ENCODE measurements around the gene NPHP4. TPM values are rescaled to one million over a fixed set of nuclear protein-coding genes. Genes with fewer than 3 reads are reported as not detected.

NPHP4 gene
- polyA plus RNA-seq, 1 donor (not counting 4 experiments of a cell fraction or from before 2014, with no cell fraction given) = 3.7 TPM

DNA sequence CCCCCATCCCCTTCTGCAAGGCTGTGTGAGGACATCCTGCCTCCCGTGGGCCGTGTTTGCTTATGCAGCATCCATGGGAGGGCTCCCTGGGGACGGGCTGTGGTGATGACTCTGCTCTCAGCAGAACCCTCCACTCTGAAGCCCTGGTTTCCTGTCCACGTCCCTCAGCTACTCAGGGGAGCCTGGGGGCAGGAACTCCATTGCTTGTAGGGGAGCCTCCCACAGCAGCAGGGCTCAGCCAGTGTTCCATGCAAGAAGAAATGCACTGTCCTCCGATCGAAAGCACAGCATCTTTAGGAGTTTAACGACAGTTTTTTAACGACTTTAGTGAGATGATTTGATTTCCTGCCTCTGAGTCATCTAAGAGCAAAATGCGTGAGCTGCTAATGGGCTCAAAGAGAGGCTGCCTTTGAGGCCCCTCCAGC, 45.1 kb upstream of the NPHP4 start:
- Histone ChIP-seq H3K79me2 (ENCODE audit: control insufficient read depth, insufficient read depth, low read length) (no peaks in the 10 kb centered on the region), H4K20me1 (ENCODE audit: control insufficient read depth, extremely low read depth, insufficient read depth, low read length) (peaks cover 9% of the 10 kb centered on the region), H3K9me3 (ENCODE audit: control insufficient read depth, low read depth, low read length) (no peaks in the 10 kb centered on the region), H3K4me2 (ENCODE audit: control insufficient read depth, extremely low read depth, insufficient read depth, low read depth, low read length) (no peak overlapping the region), H3K9me1 (ENCODE audit: control insufficient read depth, extremely low read depth, insufficient read depth, low read length) (no peaks in the 10 kb centered on the region), H3K27me3 (ENCODE audit: control insufficient read depth, extremely low read depth, insufficient read depth, low read length) (peaks cover 5% of the 10 kb centered on the region), H2AFZ (ENCODE audit: control insufficient read depth, low read length) (no peak overlapping the region), H3K9ac (ENCODE audit: control insufficient read depth, extremely low read depth, insufficient read depth, low read length) (no peak overlapping the region), H3K36me3 (ENCODE audit: control insufficient read depth in 2 of 2, extremely low read depth in 1 of 2, insufficient read depth in 2 of 2, low read length in 2 of 2) (no peaks in the 10 kb centered on the region), H3K4me3 (ENCODE audit: control insufficient read depth in 2 of 3, extremely low read depth in 1 of 3, insufficient read depth in 2 of 3, low read depth in 1 of 3, low read length in 3 of 3) (no peak overlapping the region), H3K27ac (ENCODE audit: control insufficient read depth, insufficient read depth, low read length) (no peak overlapping the region), H3K4me1 (ENCODE audit: control insufficient read depth, extremely low read depth, insufficient read depth, low read length) (no peaks in the 10 kb centered on the region)
- DNase-seq (ENCODE audit: low read depth, low spot score) (no peak), FAIRE-seq (no peak)
- TF ChIP-seq EZH2 (IDR thresholded peaks at IDR 0.05; ENCODE audit: low read length) (no peak), CTCF (optimal IDR thresholded peaks at IDR 0.05 in 1 of 3, IDR thresholded peaks at IDR 0.05 in 1 of 3, conservative IDR thresholded peaks at IDR 0.05 in 1 of 3; ENCODE audit: extremely low read depth in 1 of 3, insufficient read depth in 2 of 3, low read length in 3 of 3) (no peak)
- dilution Hi-C loops (cut with MboI; ENCODE audit: extremely low pct_ligation_motif_present, low sequenced_read_pairs) = no loop called here

DNA sequence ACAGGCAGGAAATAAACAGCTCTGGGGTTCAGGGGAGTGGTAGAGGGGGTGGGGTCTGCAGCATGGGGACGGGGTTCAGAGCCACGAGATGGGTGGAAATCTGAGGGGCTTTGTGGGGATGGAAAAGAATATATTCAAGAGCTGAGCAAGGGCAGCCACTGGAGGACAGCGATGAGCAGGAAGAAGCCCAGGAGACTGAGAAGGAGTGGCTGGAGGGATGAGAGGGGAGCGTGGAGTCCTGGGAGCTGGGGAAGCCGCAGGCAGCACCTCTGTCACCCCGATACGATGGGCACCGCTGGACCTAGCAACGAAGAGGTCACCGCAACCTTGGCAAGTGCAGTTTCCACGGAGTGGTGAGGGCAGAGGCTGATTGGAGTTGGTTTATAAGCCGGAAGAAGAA, 43.5 kb upstream of the NPHP4 start:
- Histone ChIP-seq H3K4me2 (ENCODE audit: control insufficient read depth, extremely low read depth, insufficient read depth, low read depth, low read length) (no peak overlapping the region), H3K4me3 (ENCODE audit: control insufficient read depth in 2 of 3, extremely low read depth in 1 of 3, insufficient read depth in 2 of 3, low read depth in 1 of 3, low read length in 3 of 3) (no peak overlapping the region), H3K27ac (ENCODE audit: control insufficient read depth, insufficient read depth, low read length) (no peak overlapping the region), H2AFZ (ENCODE audit: control insufficient read depth, low read length) (no peak overlapping the region), H3K79me2 (ENCODE audit: control insufficient read depth, insufficient read depth, low read length) (no peaks in the 10 kb centered on the region), H3K9me3 (ENCODE audit: control insufficient read depth, low read depth, low read length) (no peaks in the 10 kb centered on the region), H3K9me1 (ENCODE audit: control insufficient read depth, extremely low read depth, insufficient read depth, low read length) (no peaks in the 10 kb centered on the region), H3K27me3 (ENCODE audit: control insufficient read depth, extremely low read depth, insufficient read depth, low read length) (peaks cover 5% of the 10 kb centered on the region), H3K36me3 (ENCODE audit: control insufficient read depth in 2 of 2, extremely low read depth in 1 of 2, insufficient read depth in 2 of 2, low read length in 2 of 2) (no peaks in the 10 kb centered on the region), H3K9ac (ENCODE audit: control insufficient read depth, extremely low read depth, insufficient read depth, low read length) (no peak overlapping the region), H4K20me1 (ENCODE audit: control insufficient read depth, extremely low read depth, insufficient read depth, low read length) (peaks cover 9% of the 10 kb centered on the region), H3K4me1 (ENCODE audit: control insufficient read depth, extremely low read depth, insufficient read depth, low read length) (no peaks in the 10 kb centered on the region)
- dilution Hi-C loops (cut with MboI; ENCODE audit: extremely low pct_ligation_motif_present, low sequenced_read_pairs) = no loop called here
- FAIRE-seq = no peak
- TF ChIP-seq CTCF (optimal IDR thresholded peaks at IDR 0.05 in 1 of 3, IDR thresholded peaks at IDR 0.05 in 1 of 3, conservative IDR thresholded peaks at IDR 0.05 in 1 of 3; ENCODE audit: extremely low read depth in 1 of 3, insufficient read depth in 2 of 3, low read length in 3 of 3) = no peak
- TF ChIP-seq EZH2 (IDR thresholded peaks at IDR 0.05; ENCODE audit: low read length) = no peak
- no peak for DNase-seq (ENCODE audit: low read depth, low spot score)
